ENCODE data around the gene PSMB5. TPM values are rescaled to one million over a fixed set of nuclear protein-coding genes. Genes with fewer than 3 reads are reported as not detected.

Gene PSMB5
- polyA plus RNA-seq, 1 donor from 2014 or later: 147 TPM

GRCh38 chr14:23067847-23068788, 33.4 kb upstream of the PSMB5 start:
- Histone ChIP-seq H3K27me3 (ENCODE audit: insufficient read depth, low read depth, low read length) (no peaks in the 10 kb centered on the region), H3K4me3 (ENCODE audit: low read length) (peak overlapping the region; percentile 72), H3K9me2 (ENCODE audit: insufficient read depth, low read length) (no peaks in the 10 kb centered on the region), H3K9me3 (ENCODE audit: low read length) (no peaks in the 10 kb centered on the region), H3K27ac (ENCODE audit: low read length) (no peak overlapping the region), H3K9ac (ENCODE audit: low read length) (peak overlapping the region; percentile 47), H3K36me3 (ENCODE audit: insufficient read depth, low read length) (peaks cover 17% of the 10 kb centered on the region), H4K20me1 (ENCODE audit: insufficient read depth) (peaks cover 31% of the 10 kb centered on the region), H3F3A (ENCODE audit: insufficient read depth, low read length, poor library complexity, severe bottlenecking) (peaks cover 5% of the 10 kb centered on the region), H3K79me2 (replicated peaks; ENCODE audit: insufficient read depth, low read length) (peaks cover 56% of the 10 kb centered on the region), H3K4me2 (ENCODE audit: low read length) (peak overlapping the region; percentile 87), H2AFZ (ENCODE audit: low read depth, low read length) (no peak overlapping the region)
- TF ChIP-seq TAF1 (IDR thresholded peaks at IDR 0.05; ENCODE audit: low read depth): no peak
- no peak for TF ChIP-seq REST (IDR thresholded peaks at IDR 0.05; ENCODE audit: borderline replicate concordance)
- TF ChIP-seq SMC3 (conservative IDR thresholded peaks at IDR 0.05; ENCODE audit: poor library complexity): no peak
- no peak for TF ChIP-seq MXI1 (conservative IDR thresholded peaks at IDR 0.05; ENCODE audit: poor library complexity, severe bottlenecking)
- no peak for TF ChIP-seq CTCF (IDR thresholded peaks at IDR 0.05; ENCODE audit: poor library complexity, severe bottlenecking)
- no peak for TF ChIP-seq EZH2 (IDR thresholded peaks at IDR 0.05; ENCODE audit: borderline replicate concordance, insufficient read depth, low read length, poor library complexity, severe bottlenecking)
- TF ChIP-seq POLR2AphosphoS5 (IDR thresholded peaks at IDR 0.05): no peak
- no peak for TF ChIP-seq EP300 (conservative IDR thresholded peaks at IDR 0.05; ENCODE audit: poor library complexity, severe bottlenecking)
- no peak for TF ChIP-seq RAD21 (conservative IDR thresholded peaks at IDR 0.05)

- no peak overlapping the region for H3K27ac ChIP-seq (ENCODE audit: low read length)
- H3K9me3 ChIP-seq (ENCODE audit: low read length): no peaks in the 10 kb centered on the region
- no peak overlapping the region for H2AFZ ChIP-seq (ENCODE audit: low read depth, low read length)
- no peaks in the 10 kb centered on the region for H3K9me2 ChIP-seq (ENCODE audit: insufficient read depth, low read length)
- no peak overlapping the region for H3K9ac ChIP-seq (ENCODE audit: low read length)
- H4K20me1 ChIP-seq (ENCODE audit: insufficient read depth): peaks cover 31% of the 10 kb centered on the region
- H3F3A ChIP-seq (ENCODE audit: insufficient read depth, low read length, poor library complexity, severe bottlenecking): peaks cover 5% of the 10 kb centered on the region
- H3K4me3 ChIP-seq (ENCODE audit: low read length): peak overlapping the region; percentile 72
- H3K27me3 ChIP-seq (ENCODE audit: insufficient read depth, low read depth, low read length): no peaks in the 10 kb centered on the region
- H3K79me2 ChIP-seq (replicated peaks; ENCODE audit: insufficient read depth, low read length): peaks cover 50% of the 10 kb centered on the region
- TF ChIP-seq EZH2 (IDR thresholded peaks at IDR 0.05; ENCODE audit: borderline replicate concordance, insufficient read depth, low read length, poor library complexity, severe bottlenecking) (no peak), POLR2AphosphoS5 (IDR thresholded peaks at IDR 0.05) (no peak), TAF1 (IDR thresholded peaks at IDR 0.05; ENCODE audit: low read depth) (no peak), MXI1 (conservative IDR thresholded peaks at IDR 0.05; ENCODE audit: poor library complexity, severe bottlenecking) (no peak), SMC3 (conservative IDR thresholded peaks at IDR 0.05; ENCODE audit: poor library complexity) (no peak), CTCF (IDR thresholded peaks at IDR 0.05; ENCODE audit: poor library complexity, severe bottlenecking) (no peak), EP300 (conservative IDR thresholded peaks at IDR 0.05; ENCODE audit: poor library complexity, severe bottlenecking) (no peak), RAD21 (conservative IDR thresholded peaks at IDR 0.05) (no peak), REST (IDR thresholded peaks at IDR 0.05; ENCODE audit: borderline replicate concordance) (no peak)
- H3K4me2 ChIP-seq (ENCODE audit: low read length): no peak overlapping the region
- H3K36me3 ChIP-seq (ENCODE audit: insufficient read depth, low read length): peaks cover 25% of the 10 kb centered on the region
Observed at GRCh38 chr14:23066855-23067744, 32.4 kb upstream of the PSMB5 start.
